ENCODE results near the gene PSMG3.

GRCh38 chr7:1596181-1597043, 26.6 kb upstream of the PSMG3 start:
- TF ChIP-seq POLR2A (IDR thresholded peaks at IDR 0.05; ENCODE audit: low read depth, low read length) (no peak), EZH2 (IDR thresholded peaks at IDR 0.05; ENCODE audit: borderline replicate concordance, low read depth, low read length, severe bottlenecking) (no peak)
